ENCODE measurements around the gene NUP160.

DNA sequence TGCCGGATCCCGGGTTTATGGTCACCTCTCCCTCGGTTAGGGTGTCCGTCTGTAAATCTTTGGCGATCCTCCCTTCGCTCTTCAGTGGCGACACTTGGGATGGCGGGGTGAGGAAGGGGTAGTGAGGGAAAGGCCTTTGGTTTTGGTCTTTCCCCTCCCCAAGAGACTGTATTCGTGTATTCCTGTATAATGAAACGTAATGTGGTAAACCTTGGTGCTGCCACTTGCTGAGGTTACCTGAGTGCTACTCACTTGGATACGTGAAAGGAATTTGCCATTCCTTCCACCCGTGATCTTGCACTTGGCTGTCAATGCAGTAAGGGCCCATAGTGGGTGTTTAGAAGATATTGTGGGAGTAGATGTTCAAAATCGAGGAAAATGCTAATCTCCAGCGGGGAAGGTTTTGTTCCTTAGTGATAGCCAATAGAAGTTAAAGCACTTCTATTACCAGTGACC lies 578 bp upstream of the NUP160 start:
- TF ChIP-seq, protein P1, sequence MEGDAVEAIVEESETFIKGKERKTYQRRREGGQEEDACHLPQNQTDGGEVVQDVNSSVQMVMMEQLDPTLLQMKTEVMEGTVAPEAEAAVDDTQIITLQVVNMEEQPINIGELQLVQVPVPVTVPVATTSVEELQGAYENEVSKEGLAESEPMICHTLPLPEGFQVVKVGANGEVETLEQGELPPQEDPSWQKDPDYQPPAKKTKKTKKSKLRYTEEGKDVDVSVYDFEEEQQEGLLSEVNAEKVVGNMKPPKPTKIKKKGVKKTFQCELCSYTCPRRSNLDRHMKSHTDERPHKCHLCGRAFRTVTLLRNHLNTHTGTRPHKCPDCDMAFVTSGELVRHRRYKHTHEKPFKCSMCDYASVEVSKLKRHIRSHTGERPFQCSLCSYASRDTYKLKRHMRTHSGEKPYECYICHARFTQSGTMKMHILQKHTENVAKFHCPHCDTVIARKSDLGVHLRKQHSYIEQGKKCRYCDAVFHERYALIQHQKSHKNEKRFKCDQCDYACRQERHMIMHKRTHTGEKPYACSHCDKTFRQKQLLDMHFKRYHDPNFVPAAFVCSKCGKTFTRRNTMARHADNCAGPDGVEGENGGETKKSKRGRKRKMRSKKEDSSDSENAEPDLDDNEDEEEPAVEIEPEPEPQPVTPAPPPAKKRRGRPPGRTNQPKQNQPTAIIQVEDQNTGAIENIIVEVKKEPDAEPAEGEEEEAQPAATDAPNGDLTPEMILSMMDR (IDR thresholded peaks at IDR 0.05; ENCODE audit: low read depth, low read length): peak; percentile 20
- TF ChIP-seq EZH2phosphoT487 (IDR thresholded peaks at IDR 0.05; ENCODE audit: low read depth): no peak
